Measurements from ENCODE around the gene PDZD8. TPM values are rescaled to one million over a fixed set of nuclear protein-coding genes. Genes with fewer than 3 reads are reported as not detected.
A peak's percentile ranks its signal among the peaks of the same experiment; 100 is the strongest.

PDZD8 gene
- total and polyA plus RNA-seq, 2 experiments from 2014 or later = 4.7 to 12.9 TPM

- H3K4me1 ChIP-seq (ENCODE audit: low read depth) = no peaks in the 10 kb centered on the region
- peak in 1 of 2 donors; percentile 20 for DNase-seq (ENCODE audit: low read depth in 1 of 2, low spot score in 1 of 2)
- H3K36me3 ChIP-seq = no peaks in the 10 kb centered on the region
- H3K27me3 ChIP-seq = no peaks in the 10 kb centered on the region
- no peak for TF ChIP-seq CTCF (IDR thresholded peaks at IDR 0.05; ENCODE audit: low read depth, low read length)
- H3K4me3 ChIP-seq = no peak overlapping the region
- no peaks in the 10 kb centered on the region for H3K9me3 ChIP-seq (ENCODE audit: low read depth)
- H3K27ac ChIP-seq = no peak overlapping the region
Observed at GRCh38 chr10:117345143-117345542, 30.1 kb downstream of the PDZD8 start.

- H3K4me1 ChIP-seq (ENCODE audit: low read depth) = no peaks in the 10 kb centered on the region
- peak in 1 of 2 donors; percentile 87 for DNase-seq (ENCODE audit: low read depth in 1 of 2, low spot score in 1 of 2)
Observed at GRCh38 chr10:117342641-117343040, 32.6 kb downstream of the PDZD8 start.

GRCh38 chr10:117341061-117341460 is 34.2 kb downstream of the PDZD8 start:
- no peak overlapping the region for H3K4me3 ChIP-seq
- DNase-seq (ENCODE audit: low read depth in 1 of 2, low spot score in 1 of 2) = no peak
- no peaks in the 10 kb centered on the region for H3K4me1 ChIP-seq (ENCODE audit: low read depth)
- no peaks in the 10 kb centered on the region for H3K27me3 ChIP-seq
- no peaks in the 10 kb centered on the region for H3K36me3 ChIP-seq
- TF ChIP-seq CTCF (IDR thresholded peaks at IDR 0.05; ENCODE audit: low read depth, low read length) = no peak
- no peaks in the 10 kb centered on the region for H3K9me3 ChIP-seq (ENCODE audit: low read depth)
- no peak overlapping the region for H3K27ac ChIP-seq

More at GRCh38 chr10:117342641-117343040, 32.6 kb downstream of the PDZD8 start:
- H3K36me3 ChIP-seq = no peaks in the 10 kb centered on the region
- H3K27ac ChIP-seq = no peak overlapping the region
- no peaks in the 10 kb centered on the region for H3K27me3 ChIP-seq
- no peak for TF ChIP-seq CTCF (IDR thresholded peaks at IDR 0.05; ENCODE audit: low read depth, low read length)
- no peak overlapping the region for H3K4me3 ChIP-seq
- no peaks in the 10 kb centered on the region for H3K9me3 ChIP-seq (ENCODE audit: low read depth)

- DNase-seq (ENCODE audit: low read depth in 1 of 2, low spot score in 1 of 2) = no peak
- Histone ChIP-seq H3K27me3 (no peaks in the 10 kb centered on the region), H3K9me3 (ENCODE audit: low read depth) (no peaks in the 10 kb centered on the region), H3K4me3 (no peak overlapping the region), H3K36me3 (no peaks in the 10 kb centered on the region), H3K27ac (no peak overlapping the region), H3K4me1 (ENCODE audit: low read depth) (no peaks in the 10 kb centered on the region)
- TF ChIP-seq CTCF (IDR thresholded peaks at IDR 0.05; ENCODE audit: low read depth, low read length) = no peak
Observed at GRCh38 chr10:117339979-117340378, 35.3 kb downstream of the PDZD8 start.

GRCh38 chr10:117339578-117339977 is 35.7 kb downstream of the PDZD8 start:
- no peaks in the 10 kb centered on the region for H3K9me3 ChIP-seq (ENCODE audit: low read depth)
- no peaks in the 10 kb centered on the region for H3K4me1 ChIP-seq (ENCODE audit: low read depth)
- no peak overlapping the region for H3K27ac ChIP-seq
- peak; percentile 39 to 78 for DNase-seq (ENCODE audit: low read depth in 1 of 2, low spot score in 1 of 2)
- H3K27me3 ChIP-seq = no peaks in the 10 kb centered on the region
- TF ChIP-seq CTCF (IDR thresholded peaks at IDR 0.05; ENCODE audit: low read depth, low read length) = no peak
- H3K36me3 ChIP-seq = no peaks in the 10 kb centered on the region
- H3K4me3 ChIP-seq = no peak overlapping the region

- no peak overlapping the region for H3K4me3 ChIP-seq
- H3K9me3 ChIP-seq (ENCODE audit: low read depth) = no peaks in the 10 kb centered on the region
- peak in 1 of 2 donors; percentile 6 for DNase-seq (ENCODE audit: low read depth in 1 of 2, low spot score in 1 of 2)
- H3K36me3 ChIP-seq = no peaks in the 10 kb centered on the region
- no peaks in the 10 kb centered on the region for H3K4me1 ChIP-seq (ENCODE audit: low read depth)
- no peaks in the 10 kb centered on the region for H3K27me3 ChIP-seq
- no peak for TF ChIP-seq CTCF (IDR thresholded peaks at IDR 0.05; ENCODE audit: low read depth, low read length)
- no peak overlapping the region for H3K27ac ChIP-seq
Observed at GRCh38 chr10:117334926-117335325, 40.3 kb downstream of the PDZD8 start.
